G401 (cell line): Measurements from ENCODE around the gene POU3F3. TPM values are rescaled to one million over a fixed set of nuclear protein-coding genes. Genes with fewer than 3 reads are reported as not detected.

Experiments used
- DNase-seq: peaks from one replicate; pipeline ENCODE4 v3.0.0-alpha.2; 2015; ENCODE audit warnings: low spot score
- in situ Hi-C: cut with HindIII; loops from 2 replicates; pipeline ENCODE4 v1.10.0; 2016; ENCODE audit warnings: low sequenced_read_pairs, mixed read lengths
- total RNA-seq: library from RNA; depleted of rRNA; stranded (reverse); fragments of >200 nt; shearing (Covaris generic); gene quantifications from 2 replicates; pipeline ENCODE4 v1.2.3, GENCODE V29; 2014

Gene POU3F3
- total RNA-seq, 1 experiment from 2014 or later: not detected

DNA sequence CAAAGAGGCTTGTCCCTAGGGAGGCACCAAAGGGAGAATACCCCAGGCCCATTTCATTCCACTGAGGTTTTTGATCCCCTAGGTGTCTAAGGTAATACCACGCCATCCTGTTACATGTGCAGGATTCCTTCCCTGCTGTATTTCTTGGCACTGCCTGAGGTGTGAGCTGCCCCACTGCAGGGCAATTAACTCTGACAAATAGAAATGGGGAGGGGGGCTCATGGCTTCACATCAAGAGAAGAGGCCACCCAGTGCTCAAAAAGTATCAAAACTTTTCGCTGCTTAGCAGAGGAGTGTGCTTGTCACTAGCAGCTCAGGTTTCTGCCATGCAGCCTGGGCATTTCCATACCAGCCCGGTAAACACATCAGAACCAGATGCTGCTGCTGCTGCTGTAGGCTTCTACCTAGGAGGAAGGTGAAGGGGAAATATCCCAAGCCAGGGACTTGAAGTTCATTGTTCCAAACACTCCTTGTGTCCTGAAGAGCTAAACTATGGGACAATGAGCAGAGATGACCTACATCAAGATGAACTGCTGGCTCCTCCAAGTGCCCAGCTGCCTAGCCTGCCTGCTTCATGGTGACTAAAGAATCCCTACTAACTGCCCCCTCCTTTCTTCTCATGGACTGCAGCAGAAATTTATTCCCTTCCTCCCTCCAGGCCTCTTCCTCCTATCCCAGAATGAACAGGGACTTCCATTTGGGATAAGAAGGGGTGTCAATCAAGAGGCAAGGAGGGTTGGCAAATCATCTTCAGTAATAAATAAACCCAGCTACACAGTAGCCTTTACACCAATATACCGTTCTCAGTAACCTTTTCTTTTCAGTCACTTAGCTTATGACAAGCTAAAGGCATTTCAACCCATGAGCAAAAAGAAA lies 16.4 kb downstream of the POU3F3 start:
- in situ Hi-C loops: no loop called here
- DNase-seq: no peak

GRCh38 chr2:104871649-104871971 lies 17.7 kb downstream of the POU3F3 start:
- in situ Hi-C loops: no loop called here
- DNase-seq: no peak

- no peak for DNase-seq
- in situ Hi-C loops: no loop called here
These were observed 18.3 kb downstream of the POU3F3 start for GRCh38 chr2:104871972-104872865.

DNA sequence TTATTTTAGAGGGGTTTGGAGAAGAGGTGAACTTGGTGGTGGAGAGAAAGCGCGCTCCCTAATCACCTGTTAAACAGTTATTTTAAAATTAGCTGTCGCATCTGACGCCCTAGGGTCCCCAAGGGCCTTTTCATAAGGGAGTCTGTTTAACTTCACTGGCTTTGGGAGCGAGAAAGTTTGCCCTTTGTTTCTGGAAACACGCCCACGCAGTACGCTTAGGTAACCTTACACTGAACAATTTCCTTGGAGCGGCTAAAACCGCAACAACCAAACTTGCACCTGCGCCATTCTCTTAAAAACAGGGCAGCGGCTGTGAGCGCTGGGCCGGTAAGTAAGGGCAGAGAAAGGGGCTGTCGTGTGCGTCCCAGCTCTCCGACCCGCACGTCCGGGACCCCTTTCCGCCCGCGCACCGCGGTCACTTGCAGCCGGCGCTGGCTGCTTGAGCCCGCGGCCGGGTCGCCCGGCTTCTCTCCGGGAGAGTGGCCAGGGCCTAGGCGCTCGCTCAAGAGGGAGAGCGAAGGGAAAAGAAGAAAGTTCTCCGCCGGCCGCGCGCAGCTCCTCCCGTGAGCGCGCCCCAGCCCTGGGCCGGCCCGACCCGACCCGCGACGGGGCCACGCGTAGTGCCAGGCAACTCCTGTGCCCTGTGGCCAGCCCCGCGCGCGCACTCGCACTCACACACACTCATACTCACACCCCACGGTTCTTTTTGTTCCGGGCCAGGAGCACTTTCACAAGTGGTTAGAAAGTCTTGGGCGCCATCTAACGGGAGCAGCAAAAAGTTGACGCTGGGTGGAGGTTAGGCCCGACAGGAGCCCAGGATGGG lies 19.2 kb downstream of the POU3F3 start:
- DNase-seq: peak; percentile 69
- in situ Hi-C loops: no loop called here

DNA sequence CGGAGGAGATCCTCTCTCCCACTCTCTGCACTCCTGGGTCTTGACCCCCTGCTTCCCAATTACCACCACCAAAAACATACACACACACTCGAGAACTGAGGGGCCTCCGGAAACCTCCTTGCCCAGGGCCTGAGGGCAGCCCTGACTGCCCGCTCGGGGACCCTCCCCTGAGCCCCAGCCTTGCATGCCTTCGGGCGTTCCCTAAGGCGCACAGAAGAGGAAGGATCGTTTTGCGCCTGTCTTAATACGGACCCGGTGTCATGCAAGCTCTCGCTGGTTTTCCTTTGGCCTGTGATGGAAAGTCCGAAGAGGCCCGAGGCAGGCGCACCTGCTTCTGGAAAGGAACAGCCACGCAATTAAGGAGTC lies 19.8 kb downstream of the POU3F3 start:
- DNase-seq: no peak
- in situ Hi-C loops: no loop called here

GRCh38 chr2:104874230-104874629 lies 20.3 kb downstream of the POU3F3 start:
- DNase-seq: no peak
- in situ Hi-C loops: no loop called here

DNA sequence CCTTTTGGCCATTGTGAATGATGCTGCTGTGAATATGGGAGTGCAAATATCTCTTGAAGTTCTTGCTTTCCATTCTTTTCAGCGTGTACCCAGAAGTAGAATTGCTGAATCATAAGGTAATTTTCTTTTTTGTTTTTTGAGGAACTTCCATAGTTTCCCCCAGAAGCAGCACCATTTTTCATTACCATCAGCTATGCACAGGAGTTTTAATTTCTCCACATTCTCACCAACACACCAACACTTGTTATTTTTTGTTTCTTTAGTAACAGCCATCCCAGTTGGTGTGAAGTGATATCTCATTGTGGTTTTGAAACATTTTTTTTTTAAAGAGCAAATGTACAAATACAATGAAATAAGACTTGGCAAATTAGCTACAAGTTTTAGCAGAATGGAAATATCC lies 21.3 kb downstream of the POU3F3 start:
- in situ Hi-C loops: no loop called here
- DNase-seq: no peak

DNA sequence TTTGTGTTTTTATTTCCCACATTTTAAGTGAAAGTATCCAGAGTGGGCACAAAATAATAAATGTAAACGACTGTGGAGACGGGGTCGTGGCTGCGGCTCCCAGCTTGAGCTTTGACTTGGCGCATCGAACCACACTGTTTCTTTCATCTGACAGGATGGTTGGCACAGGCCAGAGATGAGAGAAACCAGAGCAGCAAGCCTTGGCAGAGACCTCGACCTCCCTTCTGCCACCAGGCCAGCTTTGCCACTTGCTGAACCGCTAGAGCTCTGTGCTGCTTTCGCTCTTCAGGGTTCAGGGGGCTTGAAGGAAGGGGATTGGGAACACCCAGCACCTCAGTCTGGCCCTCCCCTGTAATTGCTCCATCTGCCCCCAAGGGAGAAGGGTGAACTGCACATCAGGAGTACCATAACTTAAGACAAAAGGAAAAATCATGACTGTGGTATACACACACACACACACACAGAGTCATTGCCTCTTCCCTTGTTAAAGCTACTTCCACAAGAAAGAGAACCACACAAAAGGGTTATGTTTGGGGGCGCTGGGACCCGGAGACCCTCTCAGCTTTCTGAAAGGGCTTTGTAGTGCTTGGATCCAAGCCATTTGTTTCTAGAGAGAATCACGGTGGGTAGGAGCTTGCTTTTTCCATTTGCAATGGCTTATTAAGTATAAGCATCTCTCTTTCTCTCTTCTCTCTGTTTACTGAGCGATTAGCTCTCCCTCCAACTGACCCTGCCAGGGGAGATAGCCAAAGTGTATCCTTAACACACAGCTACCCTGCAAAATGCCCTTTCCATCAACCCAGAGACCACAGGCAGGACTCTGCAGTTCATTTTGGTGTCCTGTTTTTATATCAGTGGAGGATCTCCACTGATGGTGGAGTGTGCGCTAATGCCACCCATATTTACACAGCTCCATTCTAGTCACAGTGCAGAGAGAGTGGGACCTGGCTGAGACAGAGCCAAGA lies 23.0 kb downstream of the POU3F3 start:
- in situ Hi-C loops: no loop called here

GRCh38 chr2:104878863-104879512 lies 25.1 kb downstream of the POU3F3 start:
- DNase-seq: no peak
- in situ Hi-C loops: no loop called here

More for the DNA sequence above, 23.0 kb downstream of the POU3F3 start:
- peak; percentile 83 for DNase-seq

- DNase-seq: no peak
- in situ Hi-C loops: no loop called here
These were observed 26.2 kb downstream of the POU3F3 start for GRCh38 chr2:104880076-104880475.

DNA sequence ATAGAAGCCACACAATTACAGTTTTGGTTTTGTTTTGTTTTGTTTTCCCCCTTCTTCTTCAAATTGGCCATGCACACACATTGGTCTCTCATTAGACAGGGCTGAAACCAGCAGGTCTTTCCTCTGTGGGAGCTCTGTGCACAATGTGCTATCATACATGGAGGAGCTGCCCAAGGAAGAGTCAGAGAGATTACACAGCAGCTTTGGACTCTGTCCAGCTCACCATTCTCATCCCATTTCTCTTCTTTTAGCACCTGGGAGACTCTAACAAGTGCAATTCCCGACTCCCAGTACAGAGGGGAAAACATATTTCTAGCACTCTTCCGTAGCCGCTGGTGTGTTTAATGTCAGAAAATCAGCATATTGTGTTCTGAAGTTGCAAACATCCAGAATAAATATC lies 29.4 kb downstream of the POU3F3 start:
- DNase-seq: no peak
- in situ Hi-C loops: no loop called here

- in situ Hi-C loops: no loop called here
- DNase-seq: no peak
These were observed 31.3 kb downstream of the POU3F3 start for GRCh38 chr2:104885119-104885782.

DNA sequence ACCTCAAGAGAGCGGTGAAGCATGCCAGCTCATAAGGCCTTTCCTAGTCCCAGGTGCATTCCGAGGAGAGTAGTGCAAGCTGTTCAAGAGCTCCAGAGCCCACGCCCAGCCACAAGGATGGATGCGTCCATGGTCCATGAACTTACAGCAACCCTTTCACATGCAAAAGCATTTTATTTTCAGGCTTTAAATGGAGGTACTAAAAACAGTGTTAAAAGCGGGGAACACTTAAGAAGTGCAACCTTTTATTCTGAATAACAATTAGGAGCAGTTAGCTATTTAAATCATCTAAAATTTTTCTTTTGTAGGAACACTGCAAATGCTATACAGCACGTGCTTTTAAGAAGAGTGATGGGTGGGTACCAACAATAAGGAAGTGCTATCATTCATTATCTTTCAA lies 33.8 kb downstream of the POU3F3 start:
- no peak for DNase-seq
- in situ Hi-C loops: no loop called here

DNA sequence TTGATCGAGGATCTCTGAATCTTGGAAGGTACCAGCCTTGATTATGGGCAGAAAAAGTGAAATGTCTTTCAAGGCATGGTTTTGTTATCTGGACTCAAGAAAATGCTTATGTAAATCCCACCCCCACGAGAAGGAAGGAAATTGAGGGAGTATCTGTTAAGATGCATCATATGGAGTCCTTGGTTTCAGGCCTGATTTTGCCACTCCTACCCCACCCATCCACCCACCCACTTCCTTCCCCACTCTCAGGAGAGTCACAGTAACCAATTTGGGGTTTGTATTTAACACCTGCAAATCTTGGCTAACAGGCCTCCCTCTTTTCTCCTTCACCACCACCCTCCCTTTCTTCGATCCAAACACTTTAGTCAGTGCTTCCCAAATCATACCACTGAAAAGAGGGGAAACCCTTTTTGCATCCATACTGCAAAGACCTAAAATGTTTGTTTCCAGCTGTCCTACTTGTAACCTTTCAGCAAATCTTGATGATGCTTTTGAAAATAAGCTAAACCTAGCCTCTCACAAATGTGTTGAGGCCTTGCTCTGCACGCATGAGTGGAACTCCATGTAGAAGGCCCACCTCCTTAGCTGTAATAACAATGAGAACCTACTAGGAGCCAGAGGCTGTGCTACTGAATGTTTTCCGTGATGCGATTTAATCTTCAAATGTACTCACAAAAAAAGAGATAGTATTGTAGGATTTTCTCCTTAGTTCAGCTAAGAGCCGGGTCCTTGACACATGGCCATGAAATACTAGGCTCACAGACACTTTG lies 34.8 kb downstream of the POU3F3 start:
- in situ Hi-C loops: no loop called here
- no peak for DNase-seq

DNA sequence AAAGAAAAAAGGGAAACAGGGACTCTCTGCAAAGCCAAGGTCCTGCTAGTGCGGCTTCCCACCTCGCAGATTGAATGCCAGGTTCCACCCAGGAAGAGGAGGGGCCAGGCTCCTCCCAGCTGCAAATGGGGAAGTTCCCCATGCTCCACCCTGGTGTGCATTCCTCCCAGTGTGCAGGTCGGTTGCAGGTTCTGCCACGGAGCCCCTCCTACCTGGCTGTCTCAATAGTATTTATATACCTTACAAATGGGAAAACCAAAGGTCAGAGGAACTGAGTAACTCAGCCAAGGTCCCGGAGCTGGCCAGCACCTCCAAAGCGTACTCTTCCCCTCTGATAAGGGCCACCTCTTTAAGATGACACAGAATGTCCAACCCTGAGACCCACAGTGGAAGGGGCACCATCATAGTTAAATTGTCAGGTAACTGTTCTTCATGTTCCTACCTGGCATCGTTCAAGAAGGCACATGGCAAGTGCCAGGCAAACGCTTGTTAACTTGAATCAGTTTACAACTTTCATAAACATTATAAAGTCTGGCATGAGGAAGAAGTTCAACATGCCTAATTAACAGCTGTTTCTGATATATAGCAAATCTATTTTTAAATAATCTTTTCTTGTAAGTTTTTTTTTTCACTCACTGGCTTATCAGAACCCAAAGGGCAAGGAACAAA lies 35.5 kb downstream of the POU3F3 start:
- in situ Hi-C loops: no loop called here
- no peak for DNase-seq

- no peak for DNase-seq
- in situ Hi-C loops: no loop called here
These were observed 36.2 kb downstream of the POU3F3 start for GRCh38 chr2:104889960-104890684.
